IPS DF 6.9 (cell line): ENCODE results near the gene FBXL20.

ENCODE experiments used
- DNase-seq: peaks from one replicate; pipeline ENCODE4 v3.0.0-alpha.2; 2013; ENCODE audit warnings: low read depth, low spot score
- H3K27ac ChIP-seq: one replicate; pipeline ENCODE4 v1.5.1; 2013; ENCODE audit warnings: low read length, control low read depth
- H3K27me3 ChIP-seq: 2 replicates; pipeline ENCODE4 v1.6.1; 2013; ENCODE audit warnings: mild to moderate bottlenecking, low read length; ENCODE audit not compliant: control insufficient read depth, insufficient read depth
- H3K36me3 ChIP-seq: 2 replicates; pipeline ENCODE4 v1.6.1; 2013; ENCODE audit warnings: low read length; ENCODE audit not compliant: control insufficient read depth, insufficient read depth
- H3K4me1 ChIP-seq: 2 replicates; pipeline ENCODE4 v1.6.1; 2013; ENCODE audit warnings: low read length; ENCODE audit not compliant: control insufficient read depth, insufficient read depth
- H3K4me3 ChIP-seq: 2 replicates; pipeline ENCODE4 v1.5.1; 2013; ENCODE audit warnings: mild to moderate bottlenecking, low read length
- H3K9me3 ChIP-seq: 2 replicates; pipeline ENCODE4 v1.6.1; 2013; ENCODE audit warnings: low read length, inconsistent platforms; ENCODE audit not compliant: control insufficient read depth, insufficient read depth
- WGBS: extraction: QIAGEN DNeasy Blood & Tissue Kit; methylation state at CpG from one replicate; pipeline ENCODE4 v1.1.7; 2013; ENCODE audit warnings: mixed read lengths, missing lambda C conversion rate; ENCODE audit not compliant: insufficient read length, insufficient coverage; 5-methylcytosine and 5-hydroxymethylcytosine counted together

The FBXL20 gene

GRCh38 chr17:39406951-39407350 lies 5.5 kb upstream of the FBXL20 start:
- Histone ChIP-seq H3K27ac (no peak overlapping the region), H3K4me3 (no peak overlapping the region), H3K36me3 (peaks cover 19% of the 10 kb centered on the region), H3K4me1 (no peaks in the 10 kb centered on the region), H3K9me3 (no peaks in the 10 kb centered on the region), H3K27me3 (no peaks in the 10 kb centered on the region)
- no CpG with 5 or more reads among the region's 1 CpG for WGBS
- no peak for DNase-seq

- Histone ChIP-seq H3K4me3 (no peak overlapping the region), H3K27ac (no peak overlapping the region), H3K9me3 (no peaks in the 10 kb centered on the region), H3K4me1 (no peaks in the 10 kb centered on the region), H3K36me3 (peaks cover 18% of the 10 kb centered on the region), H3K27me3 (no peaks in the 10 kb centered on the region)
- no peak for DNase-seq
- WGBS, result no CpG with 5 or more reads among the region's 1 CpG
Observed at GRCh38 chr17:39405436-39405835, 4.0 kb upstream of the FBXL20 start.

DNA sequence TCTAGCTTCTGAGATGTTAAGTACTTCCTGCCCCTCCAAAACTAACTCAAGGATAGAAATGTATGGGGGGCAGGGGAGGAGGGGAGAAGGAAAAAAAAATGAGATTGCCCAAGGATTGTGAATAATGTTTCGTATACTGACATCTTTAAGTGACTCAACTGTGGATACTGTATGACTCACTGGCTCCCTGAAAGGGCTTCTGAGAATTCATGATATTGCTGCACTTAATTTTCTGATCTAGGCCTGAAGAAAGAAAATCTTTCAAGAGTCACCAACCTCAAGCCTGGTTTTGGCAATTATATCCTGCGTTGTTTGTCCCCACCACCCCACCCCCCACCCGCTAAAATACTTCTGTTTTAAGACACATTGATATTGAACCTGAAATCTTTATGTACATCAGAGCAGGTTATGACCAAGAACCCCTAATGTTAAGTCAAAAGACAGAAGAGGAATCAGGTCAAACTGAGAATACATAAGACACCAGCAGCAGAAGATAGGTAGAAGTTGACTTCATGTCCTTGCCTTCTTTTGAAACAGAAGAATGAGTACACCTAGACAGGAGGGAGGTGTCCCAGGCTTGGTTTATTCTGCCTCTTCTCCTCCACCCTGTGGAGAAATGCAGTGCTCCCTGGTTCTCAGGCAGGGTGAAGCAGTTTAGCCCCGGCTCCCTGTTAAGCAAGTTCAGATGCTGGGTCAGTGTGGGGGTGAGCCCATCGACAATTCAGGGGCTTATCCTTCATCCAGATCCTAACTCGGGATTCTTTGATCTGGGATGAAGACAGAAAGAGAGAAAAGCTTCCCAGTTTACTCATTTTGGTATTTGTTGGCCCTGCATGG lies 3.3 kb upstream of the FBXL20 start:
- DNase-seq, result no peak
- Histone ChIP-seq H3K27ac (no peak overlapping the region), H3K4me1 (no peaks in the 10 kb centered on the region)

GRCh38 chr17:39402890-39403605 lies 1.6 kb upstream of the FBXL20 start:
- Histone ChIP-seq H3K4me1 (no peaks in the 10 kb centered on the region), H3K4me3 (no peak overlapping the region)
- no CpG with 5 or more reads among the region's 22 CpGs for WGBS

More for the DNA sequence above, 3.3 kb upstream of the FBXL20 start:
- H3K27me3 ChIP-seq, result no peaks in the 10 kb centered on the region
- H3K9me3 ChIP-seq, result no peaks in the 10 kb centered on the region
- peaks cover 12% of the 10 kb centered on the region for H3K36me3 ChIP-seq
- H3K4me3 ChIP-seq, result no peak overlapping the region
- no CpG with 5 or more reads among the region's 6 CpGs for whole genome bisulfite sequencing

GRCh38 chr17:39402244-39402889 lies 941 bp upstream of the FBXL20 start:
- peak overlapping the region; percentile 72; the same call in 1 of the 2 replicates for H3K4me3 ChIP-seq
- DNase-seq, result peak; percentile 85
- WGBS, result no CpG with 5 or more reads among the region's 53 CpGs
- no peak overlapping the region for H3K27ac ChIP-seq
- H3K27me3 ChIP-seq, result no peaks in the 10 kb centered on the region
- H3K36me3 ChIP-seq, result no peaks in the 10 kb centered on the region
- no peaks in the 10 kb centered on the region for H3K4me1 ChIP-seq
- no peaks in the 10 kb centered on the region for H3K9me3 ChIP-seq

More at GRCh38 chr17:39402890-39403605, 1.6 kb upstream of the FBXL20 start:
- H3K9me3 ChIP-seq, result no peaks in the 10 kb centered on the region
- H3K36me3 ChIP-seq, result peaks cover 2% of the 10 kb centered on the region; the same call in 1 of the 2 replicates
- no peak overlapping the region for H3K27ac ChIP-seq
- DNase-seq, result no peak
- H3K27me3 ChIP-seq, result no peaks in the 10 kb centered on the region

- Histone ChIP-seq H3K9me3 (no peaks in the 10 kb centered on the region), H3K27me3 (no peaks in the 10 kb centered on the region), H3K27ac (no peak overlapping the region), H3K4me3 (peak overlapping the region; percentile 72; the same call in 1 of the 2 replicates), H3K36me3 (no peaks in the 10 kb centered on the region), H3K4me1 (no peaks in the 10 kb centered on the region)
- DNase-seq, result no peak
- WGBS, result no CpG with 5 or more reads among the region's 46 CpGs
Observed at GRCh38 chr17:39400547-39401411, 647 bp downstream of the FBXL20 start.

DNA sequence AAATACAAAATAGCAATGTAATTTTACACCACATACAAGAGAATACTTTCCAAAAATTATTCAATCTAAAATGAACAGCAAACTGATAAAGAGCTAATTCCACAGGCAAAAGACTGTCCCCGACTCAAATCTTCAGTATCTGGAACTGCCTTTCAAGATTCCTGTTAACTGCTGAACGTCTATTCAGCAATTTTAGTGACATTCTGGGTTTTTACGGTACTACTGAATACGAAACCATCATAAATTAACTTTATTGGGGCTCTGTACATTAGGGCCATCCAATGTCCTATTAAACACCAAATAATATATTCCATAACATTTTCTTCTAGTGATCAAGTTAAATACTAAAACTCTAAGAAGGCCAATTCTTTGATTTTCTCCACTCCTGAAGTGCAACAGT lies 1.6 kb downstream of the FBXL20 start:
- Histone ChIP-seq H3K27me3 (no peaks in the 10 kb centered on the region), H3K4me1 (no peaks in the 10 kb centered on the region), H3K27ac (no peak overlapping the region), H3K9me3 (no peaks in the 10 kb centered on the region), H3K36me3 (no peaks in the 10 kb centered on the region), H3K4me3 (no peak overlapping the region)
- no CpG with 5 or more reads among the region's 4 CpGs for WGBS
- DNase-seq, result no peak

- no peak for DNase-seq
- Histone ChIP-seq H3K4me3 (no peak overlapping the region), H3K27ac (no peak overlapping the region), H3K4me1 (no peaks in the 10 kb centered on the region), H3K9me3 (no peaks in the 10 kb centered on the region), H3K36me3 (no peaks in the 10 kb centered on the region), H3K27me3 (no peaks in the 10 kb centered on the region)
- WGBS, result no CpG with 5 or more reads among the region's 2 CpGs
Observed at GRCh38 chr17:39393736-39394135, 7.7 kb downstream of the FBXL20 start.

DNA sequence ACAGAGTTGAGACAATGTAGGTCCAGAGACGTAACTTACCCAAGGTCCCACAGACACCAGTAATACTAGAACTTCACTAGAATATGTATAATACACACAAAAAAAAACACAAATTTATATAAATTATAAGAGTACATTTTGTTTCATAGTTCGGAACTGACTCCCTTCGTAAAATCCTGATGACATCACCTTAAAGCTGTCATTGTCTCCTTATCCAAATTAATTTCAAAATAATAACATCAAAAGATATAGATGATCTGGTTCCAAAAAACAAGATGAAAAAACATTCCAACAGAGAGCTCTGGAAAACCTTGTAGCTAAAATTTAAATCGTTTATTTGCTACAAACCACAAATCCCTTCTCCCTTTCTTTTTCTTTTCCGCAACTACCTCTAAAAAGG lies 10.0 kb downstream of the FBXL20 start:
- Histone ChIP-seq H3K4me3 (no peak overlapping the region), H3K27me3 (no peaks in the 10 kb centered on the region), H3K9me3 (no peaks in the 10 kb centered on the region), H3K4me1 (no peaks in the 10 kb centered on the region), H3K27ac (no peak overlapping the region), H3K36me3 (no peaks in the 10 kb centered on the region)
- no peak for DNase-seq
- 100% methylated on average over 3 of the region's 5 CpGs for WGBS

DNA sequence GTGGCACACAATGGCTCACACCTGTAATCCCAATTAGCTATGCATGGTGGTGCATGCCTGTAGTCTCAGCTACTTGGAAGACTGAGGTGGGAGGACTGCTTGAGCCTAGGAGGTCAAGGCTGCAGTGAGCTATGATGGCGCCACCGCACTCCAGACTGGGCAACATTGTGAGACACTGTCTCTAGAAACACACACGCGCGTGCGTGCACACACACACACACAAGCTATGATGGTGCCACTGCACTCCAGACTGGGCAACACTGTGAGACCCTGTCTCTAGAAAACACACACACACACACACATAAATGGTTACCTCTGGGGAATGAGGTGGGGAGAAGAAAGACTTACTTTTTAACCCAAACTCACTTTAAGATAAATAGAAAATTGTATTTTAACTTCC lies 16.4 kb downstream of the FBXL20 start:
- DNase-seq, result no peak
- H3K4me1 ChIP-seq, result no peaks in the 10 kb centered on the region

More for the DNA sequence above, 16.4 kb downstream of the FBXL20 start:
- Histone ChIP-seq H3K4me3 (no peak overlapping the region), H3K9me3 (no peaks in the 10 kb centered on the region), H3K27me3 (no peaks in the 10 kb centered on the region), H3K27ac (no peak overlapping the region), H3K36me3 (no peaks in the 10 kb centered on the region)
- WGBS, result no CpG with 5 or more reads among the region's 6 CpGs
